D341Med (cell line): ENCODE data around the gene STPG3.
A peak's percentile ranks its signal among the peaks of the same experiment; 100 is the strongest.
"Not testable (repeated sequence)": the region's sequence is repeated elsewhere in the genome, so short reads cannot be mapped to it uniquely, and the experiment has no call there.

ENCODE experiments used
- DNase-seq: peaks from one replicate; pipeline ENCODE4 v3.0.0; 2012; ENCODE audit warnings: low spot score

The STPG3 gene

DNA sequence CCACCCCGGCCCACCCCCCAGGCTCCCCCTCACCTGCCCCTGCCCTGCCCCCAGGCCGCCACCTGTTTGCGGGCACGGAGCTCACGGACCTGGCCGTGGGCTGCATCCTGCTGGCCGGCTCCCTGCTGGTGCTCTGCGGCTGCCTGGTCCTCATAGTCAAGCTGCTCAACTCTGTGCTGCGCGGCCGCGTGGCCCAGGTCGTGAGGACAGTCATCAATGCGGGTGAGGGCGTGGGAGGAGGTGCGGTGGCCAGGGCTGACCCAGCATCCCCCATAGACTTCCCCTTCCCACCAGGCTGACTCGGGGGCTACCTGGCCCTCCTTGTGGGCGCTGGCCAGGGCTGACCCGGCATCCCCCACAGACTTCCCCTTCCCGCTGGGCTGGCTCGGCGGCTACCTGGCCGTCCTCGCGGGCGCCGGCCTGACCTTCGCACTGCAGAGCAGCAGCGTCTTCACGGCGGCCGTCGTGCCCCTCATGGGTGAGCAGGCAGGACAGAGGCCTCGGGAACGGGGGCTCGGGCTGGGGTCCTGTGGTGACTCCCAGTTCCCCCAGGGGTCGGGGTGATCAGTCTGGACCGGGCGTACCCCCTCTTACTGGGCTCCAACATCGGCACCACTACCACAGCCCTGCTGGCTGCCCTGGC is 16.9 kb upstream of the STPG3 start:
- no peak for DNase-seq

DNA sequence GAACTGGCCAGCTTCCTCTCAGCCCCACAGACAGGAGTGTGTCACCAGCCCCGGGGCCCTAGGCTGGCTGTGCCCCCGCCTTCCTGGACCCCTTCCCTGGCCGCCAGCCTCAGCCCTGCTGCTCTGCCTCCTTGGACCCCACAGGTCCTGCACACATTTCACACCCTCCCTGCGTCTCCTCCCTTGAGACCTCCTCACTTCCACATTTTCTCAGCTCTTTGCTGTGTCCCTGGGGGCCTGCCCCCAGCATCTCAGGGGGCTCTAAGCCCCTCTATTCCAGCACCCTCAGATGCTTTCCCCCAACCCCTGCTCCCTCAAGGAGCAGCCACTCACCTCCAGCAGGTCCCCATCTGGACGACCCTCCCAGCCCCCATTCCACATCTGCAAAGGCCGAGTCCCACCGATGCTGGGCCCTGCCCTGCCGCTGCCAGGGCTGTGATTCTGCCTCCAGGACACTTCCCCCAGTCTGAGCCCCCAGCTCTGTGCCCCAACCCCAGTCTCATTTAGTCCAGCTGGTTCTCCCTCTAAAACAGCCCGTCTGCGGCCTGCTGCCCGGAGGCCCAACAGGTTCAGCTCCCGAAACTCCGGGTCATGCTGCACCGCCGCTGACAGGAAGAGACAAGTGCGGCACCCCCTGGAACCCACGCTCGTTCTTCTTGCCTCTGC is 16.2 kb upstream of the STPG3 start:
- no peak for DNase-seq

DNA sequence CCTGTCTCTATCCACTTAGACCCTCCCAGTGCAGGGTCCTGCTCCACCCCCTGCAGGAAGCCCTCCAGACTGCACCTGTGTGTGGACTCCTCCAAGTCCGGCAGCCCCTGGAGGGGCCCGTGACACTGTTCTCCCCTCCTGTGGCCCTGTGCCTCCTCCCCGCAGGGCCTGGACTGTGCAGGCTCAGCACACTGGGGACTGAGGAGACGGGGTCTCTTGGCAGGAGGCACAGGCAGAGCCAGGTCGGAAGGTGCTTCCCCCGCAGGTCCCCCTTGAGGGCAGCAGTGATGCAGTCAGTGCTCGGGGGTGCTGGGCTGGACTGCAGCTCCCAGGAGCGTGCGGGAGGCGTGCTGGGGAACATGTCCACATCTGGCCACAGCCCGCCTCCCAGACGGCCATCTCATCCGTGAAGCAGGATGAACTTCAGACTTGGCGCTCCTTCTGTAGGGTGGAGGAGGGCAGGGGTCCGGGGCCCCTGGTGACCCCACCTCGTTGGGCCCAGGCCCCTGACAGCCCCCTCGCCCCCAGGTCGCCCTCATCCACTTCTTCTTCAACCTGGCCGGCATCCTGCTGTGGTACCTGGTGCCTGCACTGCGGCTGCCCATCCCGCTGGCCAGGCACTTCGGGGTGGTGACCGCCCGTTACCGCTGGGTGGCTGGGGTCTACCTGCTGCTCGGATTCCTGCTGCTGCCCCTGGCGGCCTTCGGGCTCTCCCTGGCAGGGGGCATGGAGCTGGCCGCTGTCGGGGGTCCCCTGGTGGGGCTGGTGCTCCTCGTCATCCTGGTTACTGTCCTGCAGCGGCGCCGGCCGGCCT is 15.5 kb upstream of the STPG3 start:
- DNase-seq = no peak

DNA sequence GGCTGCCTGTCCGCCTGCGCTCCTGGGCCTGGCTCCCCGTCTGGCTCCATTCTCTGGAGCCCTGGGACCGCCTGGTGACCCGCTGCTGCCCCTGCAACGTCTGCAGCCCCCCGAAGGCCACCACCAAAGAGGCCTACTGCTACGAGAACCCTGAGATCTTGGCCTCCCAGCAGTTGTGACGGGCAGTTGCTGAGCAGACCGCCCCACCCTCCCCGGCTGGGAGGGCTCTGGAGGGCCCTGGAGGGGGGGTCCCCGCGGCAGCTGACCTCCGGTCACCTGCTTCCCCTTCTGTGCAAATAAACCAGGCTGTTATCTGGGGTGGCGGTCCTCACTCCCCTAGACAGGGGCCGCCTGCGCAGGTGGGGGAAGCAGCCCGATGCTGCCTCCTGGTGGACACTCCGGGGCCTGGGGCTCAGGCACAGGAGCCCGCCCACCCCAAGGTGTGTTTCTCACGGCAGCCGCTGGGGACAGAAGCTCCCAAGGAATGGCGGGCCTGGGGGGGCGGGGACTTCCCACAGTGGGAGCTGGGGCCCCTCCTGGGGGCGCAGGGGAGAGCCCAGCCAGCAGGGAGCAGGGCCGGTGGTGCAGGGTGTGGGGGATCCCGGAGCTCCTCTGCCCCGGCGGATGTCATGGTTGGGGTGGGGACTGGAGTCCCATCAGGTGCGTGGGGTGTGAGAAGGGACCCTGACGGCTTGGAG is 14.7 kb upstream of the STPG3 start:
- DNase-seq = peak; percentile 93

DNA sequence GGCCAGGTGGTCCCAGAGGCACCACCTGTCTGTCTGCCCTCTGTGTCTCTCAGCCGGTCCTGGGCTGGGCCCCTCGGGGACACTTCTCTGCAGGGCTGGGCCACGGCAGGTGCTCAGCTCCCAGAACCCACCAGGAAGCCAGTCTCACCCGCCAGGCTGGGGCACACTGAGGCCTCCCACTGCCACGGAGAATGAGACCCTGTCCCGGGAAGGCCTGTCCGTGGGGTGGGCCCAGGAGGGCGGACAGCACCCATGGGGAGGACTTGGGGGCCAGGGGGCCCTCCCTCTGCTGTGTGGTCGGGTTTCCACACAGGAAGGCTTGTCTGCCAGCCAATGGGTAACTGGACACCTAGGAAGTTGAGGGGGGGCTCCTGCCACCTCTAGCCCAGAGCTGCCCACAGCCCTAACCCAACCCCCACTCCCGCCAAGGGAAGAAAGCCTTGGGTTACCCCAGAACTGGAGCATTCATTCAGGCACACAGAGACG is 14.1 kb upstream of the STPG3 start:
- DNase-seq = no peak

DNA sequence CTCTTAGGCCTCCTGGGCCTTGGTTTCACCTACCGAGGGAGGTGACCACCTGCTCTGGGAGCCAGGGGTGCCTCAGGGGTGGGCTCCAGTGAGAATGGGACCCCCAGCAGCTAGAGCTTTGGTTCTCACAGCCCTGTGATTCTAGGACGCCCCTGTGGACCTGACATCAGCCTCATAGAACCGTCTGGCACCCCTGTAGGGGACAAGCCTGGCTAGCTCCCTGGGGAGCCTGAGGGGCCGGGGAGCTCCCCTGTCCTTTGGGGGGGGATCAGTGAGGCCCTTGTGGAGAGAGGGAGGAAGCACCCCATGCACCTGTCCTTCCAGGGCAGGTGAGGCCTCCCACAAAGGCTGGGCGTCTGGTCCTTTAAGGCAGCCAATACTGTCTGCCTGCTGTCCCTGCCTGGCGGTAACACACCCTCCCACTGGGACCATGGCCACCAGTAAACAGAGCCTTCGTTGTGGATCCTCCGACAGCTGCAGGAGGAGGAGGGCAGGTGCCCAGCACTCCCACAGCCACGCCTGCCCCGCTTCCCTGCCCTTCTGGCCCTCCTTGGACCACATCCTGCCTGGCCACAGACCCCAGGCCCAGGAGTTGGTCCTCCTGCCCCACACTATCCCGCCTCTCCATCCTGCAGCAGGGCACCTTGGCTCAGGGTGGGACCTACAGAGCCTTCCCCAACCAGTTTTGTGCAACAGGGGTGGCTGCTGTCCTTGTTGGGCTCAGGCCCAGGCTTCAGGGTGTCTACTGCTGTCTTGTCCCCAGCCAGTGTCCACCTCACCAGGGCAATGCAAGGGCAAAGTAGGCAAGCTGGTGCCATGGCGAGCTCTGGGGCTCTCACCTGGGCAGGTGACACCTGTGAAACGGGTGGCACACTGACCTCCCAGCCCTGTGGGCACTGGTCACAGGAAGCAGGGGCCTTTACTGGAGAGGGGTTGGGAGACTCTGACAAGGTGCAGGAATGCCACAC is 13.0 kb upstream of the STPG3 start:
- no peak for DNase-seq

DNA sequence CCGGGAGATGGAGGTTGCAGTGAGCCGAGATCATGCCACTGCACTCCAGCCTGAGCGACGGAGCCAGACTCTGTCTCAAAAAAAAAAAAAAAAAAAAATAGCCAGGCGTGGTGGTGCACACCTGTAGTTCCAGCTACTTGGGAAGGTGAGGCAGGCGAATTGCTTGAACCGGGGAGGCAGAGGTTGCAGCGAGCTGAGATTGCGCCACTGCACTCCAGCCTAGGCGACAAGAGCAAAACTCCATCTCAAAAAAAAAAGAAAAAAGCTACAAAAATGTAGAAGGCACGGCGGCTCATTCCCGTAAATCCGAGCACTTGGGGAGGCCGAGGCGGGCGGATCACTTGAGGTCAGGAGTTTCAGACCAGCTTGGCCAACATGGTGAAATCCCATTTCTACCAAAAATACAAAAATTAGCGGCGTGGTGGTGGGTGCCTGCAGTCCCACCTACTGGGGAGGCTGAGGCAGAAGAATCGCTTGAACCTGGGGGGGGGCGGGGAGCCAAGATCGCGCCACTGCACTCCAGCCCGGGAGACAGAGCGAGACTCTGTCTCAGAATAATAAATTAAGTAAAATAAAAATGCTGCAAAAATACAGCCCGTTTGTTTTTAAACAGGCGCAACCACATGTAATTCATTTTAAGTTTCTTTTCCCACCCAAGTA is 11.4 kb upstream of the STPG3 start:
- DNase-seq = not testable (repeated sequence)

DNA sequence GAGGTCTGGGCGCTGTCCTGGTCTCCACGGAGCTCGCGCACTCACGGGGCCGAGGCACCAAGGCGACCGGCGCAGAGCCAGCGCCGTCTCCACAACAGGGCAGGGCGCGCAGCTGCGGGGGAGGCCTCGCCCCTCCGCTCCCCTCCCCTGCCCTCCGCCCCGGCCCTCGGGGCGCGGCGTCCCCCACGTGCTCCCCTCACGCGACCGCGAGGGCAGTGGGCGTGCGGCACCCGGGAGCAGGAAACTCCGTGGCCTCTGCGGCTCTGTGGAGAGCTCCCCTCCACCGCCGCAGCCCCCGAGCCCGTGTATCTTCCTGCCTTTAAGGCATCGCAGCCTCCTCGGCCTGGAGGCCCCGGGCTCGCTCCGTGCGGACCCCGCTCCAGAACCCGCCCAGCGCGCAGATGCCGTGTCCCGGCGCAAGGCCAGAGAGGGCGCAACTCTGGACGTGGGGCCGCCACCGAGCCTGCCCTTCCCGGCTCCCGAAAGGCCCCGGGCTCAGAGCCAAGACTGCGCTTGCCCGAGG is 10.7 kb upstream of the STPG3 start:
- peak; percentile 81 for DNase-seq

DNA sequence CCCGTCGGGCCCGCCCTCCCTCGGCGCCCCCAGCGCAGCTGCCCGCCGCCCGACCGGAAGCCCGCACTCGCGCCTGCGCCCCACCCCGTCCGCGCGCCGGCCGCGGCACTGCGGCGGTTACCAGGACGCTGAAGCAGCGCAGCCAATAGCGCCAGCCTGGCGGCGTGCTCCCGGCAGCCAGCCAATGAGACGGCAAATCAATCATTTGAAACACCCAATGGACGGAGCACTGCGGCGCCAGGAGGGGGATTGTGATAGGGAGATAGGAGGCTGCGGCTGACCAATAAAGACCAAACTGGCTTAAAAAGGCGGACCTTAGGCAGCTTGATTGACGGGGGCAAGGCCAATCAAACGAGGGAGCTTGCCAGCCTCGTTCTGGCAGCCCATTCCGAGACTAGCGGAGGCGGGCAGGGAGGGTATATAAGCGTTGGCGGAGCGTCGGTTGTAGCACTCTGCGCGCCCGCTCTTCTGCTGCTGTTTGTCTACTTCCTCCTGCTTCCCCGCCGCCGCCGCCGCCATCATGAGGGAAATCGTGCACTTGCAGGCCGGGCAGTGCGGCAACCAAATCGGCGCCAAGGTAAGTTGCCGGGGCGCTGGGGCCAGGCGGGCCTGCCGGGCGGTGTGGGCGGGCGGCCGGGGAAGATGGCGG is 10.1 kb upstream of the STPG3 start, which contains the start of gene TUBB4B:
TUBB4B (plus strand) TSS at position 447 of the 649 bp plus-strand sequence; CDS start at position 521, 74 bp downstream.
- peak; percentile 95 for DNase-seq

DNA sequence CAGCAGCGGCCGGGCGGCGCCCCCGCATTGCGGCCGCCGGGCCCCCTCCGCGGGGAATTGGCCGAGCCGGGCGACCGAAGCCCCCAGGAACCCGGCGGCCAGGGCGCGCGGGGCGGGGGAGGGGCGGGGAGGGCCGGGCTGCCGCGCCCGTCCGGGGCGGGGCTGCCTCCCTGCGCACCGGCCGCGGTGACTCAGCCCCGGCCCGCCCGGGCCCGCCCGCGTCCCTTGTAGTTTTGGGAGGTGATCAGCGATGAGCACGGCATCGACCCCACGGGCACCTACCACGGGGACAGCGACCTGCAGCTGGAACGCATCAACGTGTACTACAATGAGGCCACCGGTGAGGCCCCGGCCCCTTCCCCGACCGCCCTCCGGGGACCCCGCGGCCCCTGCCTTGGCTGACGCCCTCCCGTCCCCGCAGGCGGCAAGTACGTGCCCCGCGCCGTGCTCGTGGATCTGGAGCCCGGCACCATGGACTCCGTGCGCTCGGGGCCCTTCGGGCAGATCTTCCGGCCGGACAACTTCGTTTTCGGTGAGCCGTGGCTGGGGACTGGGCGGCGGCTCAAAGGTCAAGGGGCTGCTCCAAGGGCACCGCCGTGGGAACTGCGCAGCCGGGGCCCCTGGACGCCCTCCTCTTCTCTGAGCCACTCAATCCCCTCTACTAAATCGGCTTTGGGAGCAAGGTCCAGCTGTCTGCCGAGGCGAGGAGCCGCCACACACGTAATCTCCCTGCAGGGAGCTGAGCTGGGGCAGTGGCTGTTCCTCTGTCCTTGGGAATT is 9.4 kb upstream of the STPG3 start:
- DNase-seq = peak; percentile 72

DNA sequence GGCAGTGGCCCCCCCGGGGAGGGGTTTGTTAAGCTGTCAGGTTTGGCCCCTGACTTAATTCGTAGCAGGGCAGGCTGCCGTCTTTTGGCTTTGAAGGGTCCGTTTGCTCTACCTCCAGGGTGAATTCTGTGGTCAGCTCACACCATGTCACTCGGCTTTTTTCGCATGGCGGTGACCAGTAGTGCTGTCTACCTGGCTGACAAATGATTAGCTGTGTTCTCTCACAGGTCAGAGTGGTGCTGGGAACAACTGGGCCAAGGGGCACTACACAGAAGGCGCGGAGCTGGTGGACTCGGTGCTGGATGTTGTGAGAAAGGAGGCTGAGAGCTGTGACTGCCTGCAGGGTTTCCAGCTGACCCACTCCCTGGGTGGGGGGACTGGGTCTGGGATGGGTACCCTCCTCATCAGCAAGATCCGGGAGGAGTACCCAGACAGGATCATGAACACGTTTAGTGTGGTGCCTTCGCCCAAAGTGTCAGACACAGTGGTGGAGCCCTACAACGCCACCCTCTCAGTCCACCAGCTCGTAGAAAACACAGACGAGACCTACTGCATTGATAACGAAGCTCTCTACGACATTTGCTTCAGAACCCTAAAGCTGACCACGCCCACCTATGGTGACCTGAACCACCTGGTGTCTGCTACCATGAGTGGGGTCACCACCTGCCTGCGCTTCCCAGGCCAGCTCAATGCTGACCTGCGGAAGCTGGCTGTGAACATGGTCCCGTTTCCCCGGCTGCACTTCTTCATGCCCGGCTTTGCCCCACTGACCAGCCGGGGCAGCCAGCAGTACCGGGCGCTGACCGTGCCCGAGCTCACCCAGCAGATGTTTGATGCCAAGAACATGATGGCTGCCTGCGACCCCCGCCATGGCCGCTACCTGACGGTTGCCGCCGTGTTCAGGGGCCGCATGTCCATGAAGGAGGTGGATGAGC is 8.6 kb upstream of the STPG3 start:
- no peak for DNase-seq

DNA sequence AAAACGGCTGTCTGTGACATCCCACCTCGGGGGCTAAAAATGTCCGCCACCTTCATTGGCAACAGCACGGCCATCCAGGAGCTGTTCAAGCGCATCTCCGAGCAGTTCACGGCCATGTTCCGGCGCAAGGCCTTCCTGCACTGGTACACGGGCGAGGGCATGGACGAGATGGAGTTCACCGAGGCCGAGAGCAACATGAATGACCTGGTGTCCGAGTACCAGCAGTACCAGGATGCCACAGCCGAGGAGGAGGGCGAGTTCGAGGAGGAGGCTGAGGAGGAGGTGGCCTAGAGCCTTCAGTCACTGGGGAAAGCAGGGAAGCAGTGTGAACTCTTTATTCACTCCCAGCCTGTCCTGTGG is 7.8 kb upstream of the STPG3 start:
- DNase-seq = not testable (repeated sequence)

DNA sequence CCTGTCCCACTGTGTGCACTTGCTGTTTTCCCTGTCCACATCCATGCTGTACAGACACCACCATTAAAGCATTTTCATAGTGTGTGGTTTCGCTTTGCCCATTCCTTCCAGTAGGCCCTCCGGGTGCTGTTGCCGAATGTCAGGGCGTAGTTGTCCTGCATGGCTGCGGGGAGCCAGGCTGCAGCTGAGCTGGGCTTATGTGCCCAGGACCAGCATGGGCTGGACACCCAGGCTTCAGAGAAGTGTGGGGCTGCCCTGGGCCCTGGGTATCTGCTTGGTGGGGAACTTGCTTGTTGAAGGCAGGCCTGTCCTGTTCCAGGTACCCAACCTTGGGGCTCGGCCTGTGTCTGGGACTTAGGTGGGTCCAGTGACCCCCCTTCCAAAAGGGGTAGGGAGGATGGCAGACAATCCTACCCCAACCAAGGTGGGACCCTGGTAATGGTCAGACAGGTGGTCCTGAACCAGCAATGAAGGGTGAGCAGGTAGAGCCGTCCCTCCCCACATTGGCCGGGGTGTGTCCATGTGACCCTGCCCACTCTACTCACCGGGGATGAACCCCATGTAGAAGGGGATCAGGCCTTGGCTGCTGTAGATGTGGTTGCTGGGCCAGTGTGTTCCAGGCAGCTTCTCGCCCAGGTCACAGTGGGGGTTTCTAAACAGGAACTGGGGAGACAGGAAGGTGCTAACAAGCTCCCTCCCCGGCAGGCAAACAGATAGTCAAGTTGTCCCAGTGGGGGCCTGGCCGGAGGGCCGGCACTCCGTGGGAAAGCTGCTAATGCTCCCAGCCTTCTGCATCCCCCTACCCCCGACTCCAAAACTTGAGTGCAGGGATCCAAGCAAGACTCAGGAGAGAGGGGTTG is 7.2 kb upstream of the STPG3 start:
- no peak for DNase-seq

DNA sequence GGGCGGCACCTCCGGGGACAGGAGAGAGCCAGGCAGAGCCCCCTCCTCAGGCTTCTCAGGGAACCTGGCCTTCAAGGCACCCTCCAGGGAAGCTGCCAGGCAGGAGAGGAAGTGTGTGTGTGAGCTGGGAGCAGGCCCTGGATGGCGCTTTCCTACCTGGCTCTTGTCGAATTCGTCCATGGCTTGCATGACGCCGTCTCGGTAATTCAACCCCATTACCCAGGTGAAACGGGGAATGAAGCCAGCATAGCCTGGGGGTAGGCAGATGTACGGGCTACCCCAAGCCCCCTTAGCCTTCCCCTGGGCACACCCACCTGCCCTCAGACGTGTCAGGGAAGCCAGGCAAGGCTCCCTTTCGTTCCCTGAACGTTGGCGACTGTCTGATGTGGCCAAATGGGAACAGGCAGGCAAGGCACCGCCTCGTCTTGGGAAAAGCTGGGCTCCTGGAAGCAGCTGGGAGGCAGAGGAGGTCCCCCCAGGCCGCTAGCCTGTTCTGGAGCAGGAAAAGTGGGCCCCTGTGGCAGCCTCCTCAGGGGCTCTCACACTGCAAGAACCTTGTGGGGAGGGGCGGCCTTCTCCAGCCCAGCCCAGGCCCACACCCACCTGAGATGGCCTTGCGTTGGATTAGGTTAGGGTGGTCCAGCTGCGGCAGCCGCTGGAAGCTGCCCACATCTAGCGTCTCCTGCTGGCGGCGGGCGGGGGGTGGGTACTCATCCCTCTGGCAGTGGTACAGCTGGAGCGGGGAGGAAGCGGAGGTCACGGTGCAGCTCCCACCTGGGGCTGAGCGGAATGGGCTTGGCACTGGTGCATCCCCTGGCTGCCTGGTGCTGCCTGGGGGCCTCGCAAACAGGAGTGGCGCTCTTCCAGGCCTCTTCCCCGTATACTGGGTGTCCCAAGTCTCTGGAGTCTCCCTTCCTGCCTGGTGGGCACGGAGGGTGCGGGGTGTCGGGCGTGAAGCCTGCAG is 6.3 kb upstream of the STPG3 start:
- no peak for DNase-seq
